HCT116 (cell line): ENCODE data around the gene TCF20. TPM values are rescaled to one million over a fixed set of nuclear protein-coding genes. Genes with fewer than 3 reads are reported as not detected.

Experiments
- ATAC-seq: fragments of 200-7000 bp; cut with Tn5 transposase; 2 replicates; pipeline ENCODE4 v1.9.1; 2020; ENCODE audit warnings: mild to moderate bottlenecking, moderate library complexity
- BruUV-seq: library from RNA; stranded (reverse); fragments of 400-500 nt; replicated peaks from 2 replicates; lab custom pipeline; 2021; lab: Mats Ljungman, UMichigan
- CTCF ChIA-PET: fragments of 300-600 bp; sonication (Branson Sonifier 250); formaldehyde crosslinking; loops from one replicate; lab custom pipeline; 2021; ENCODE audit warnings: antibody characterized with exemption; lab: Charles Lee
- POLR2A ChIA-PET: fragments of 300-600, 350-600 bp; sonication (Branson Sonifier 250); formaldehyde crosslinking; loops from one replicate; lab custom pipeline; 2021; ENCODE audit warnings: antibody characterized with exemption; lab: Charles Lee
- RAD21 ChIA-PET, 2 experiments: fragments of 300-600 bp; sonication (Branson Sonifier 250); formaldehyde crosslinking; loops; one replicate each; lab custom pipeline; 2023; ENCODE audit warnings: low total read pairs in 2 of 2; ENCODE audit not compliant: uncharacterized antibody in 2 of 2, unreplicated experiment in 2 of 2, low non-redundant PET in 1 of 2; lab: Charles Lee
- DNase-seq: peaks from one replicate; pipeline ENCODE4 v3.0.0-alpha.2; 2010; ENCODE audit warnings: low read depth, low spot score
- H2AFZ ChIP-seq: fragments of 200-600 bp; shearing (Covaris generic), sonication (generic); 2 replicates; pipeline ENCODE4 v1.6.1; 2017; ENCODE audit warnings: low read depth, mixed run types, mixed read lengths, antibody characterized with exemption, low read length; ENCODE audit not compliant: poor library complexity, severe bottlenecking
- H3K27ac ChIP-seq: 2 replicates; pipeline ENCODE4 v1.5.1; 2012; ENCODE audit warnings: low read depth, low read length
- H3K27me3 ChIP-seq: fragments of 200-600 bp; sonication (generic); 2 replicates; pipeline ENCODE4 v1.6.1; 2016; ENCODE audit warnings: mixed run types, low read length, mixed read lengths; ENCODE audit not compliant: insufficient read depth
- H3K36me3 ChIP-seq, 2 experiments: fragments of 200-500 bp in 1 of 2; fragments of 200-600 bp in 1 of 2; sonication (Bioruptor generic) in 1 of 2; sonication (generic) in 1 of 2; 2 replicates each; pipeline versions ENCODE4 v1.5.1 to v1.6.1; 2014 to 2016; ENCODE audit warnings: low read length in 2 of 2, inconsistent platforms in 1 of 2, mixed read lengths in 1 of 2, mixed run types in 1 of 2; ENCODE audit not compliant: insufficient read depth in 2 of 2, control insufficient read depth in 1 of 2
- H3K4me1 ChIP-seq, 2 experiments: fragments of 200-600 bp in 1 of 2; sonication (generic) in 1 of 2; 2 replicates each; pipeline versions ENCODE4 v1.5.1 to v1.6.1; 2012 to 2017; ENCODE audit warnings: low read length in 2 of 2, inconsistent platforms in 1 of 2, mild to moderate bottlenecking in 1 of 2, mixed read lengths in 1 of 2, mixed run types in 1 of 2, moderate library complexity in 1 of 2; ENCODE audit not compliant: insufficient read depth in 2 of 2, control insufficient read depth in 1 of 2
- H3K4me2 ChIP-seq: fragments of 200-600 bp; sonication (generic); 2 replicates; pipeline ENCODE4 v1.6.1; 2017; ENCODE audit warnings: mixed run types, low read length, mixed read lengths
- H3K4me3 ChIP-seq, 2 experiments: fragments of 200-600 bp in 1 of 2; sonication (generic) in 1 of 2; replicated peaks in 1 of 2; 2 replicates each; pipeline ENCODE4 v1.5.1; 2011 to 2016; ENCODE audit warnings: low read length in 2 of 2, control low read depth in 1 of 2, low read depth in 1 of 2, mild to moderate bottlenecking in 1 of 2, mixed read lengths in 1 of 2, mixed run types in 1 of 2
- H3K79me2 ChIP-seq: fragments of 200-600 bp; sonication (generic); 2 replicates; pipeline ENCODE4 v1.6.1; 2017; ENCODE audit warnings: mild to moderate bottlenecking, mixed run types, low read length, moderate library complexity, mixed read lengths; ENCODE audit not compliant: insufficient read depth
- H3K9ac ChIP-seq: fragments of 200-600 bp; sonication (generic); 2 replicates; pipeline ENCODE4 v1.6.1; 2016; ENCODE audit warnings: low read length, mixed read lengths
- H3K9me2 ChIP-seq: fragments of 200-600 bp; sonication (generic), shearing (Covaris generic); 2 replicates; pipeline ENCODE4 v1.6.1; 2017; ENCODE audit warnings: mixed run types, mild to moderate bottlenecking, moderate library complexity; ENCODE audit not compliant: insufficient read depth
- H3K9me3 ChIP-seq, 2 experiments: fragments of 200-500 bp in 1 of 2; fragments of 200-600 bp in 1 of 2; sonication (Bioruptor generic) in 1 of 2; sonication (generic) in 1 of 2; 2 replicates each; pipeline ENCODE4 v1.6.1; 2014 to 2017; ENCODE audit warnings: low read length in 2 of 2, mixed read lengths in 2 of 2, inconsistent platforms in 1 of 2, low read depth in 1 of 2, mild to moderate bottlenecking in 1 of 2, mixed run types in 1 of 2, moderate library complexity in 1 of 2; ENCODE audit not compliant: control insufficient read depth in 1 of 2, insufficient read depth in 1 of 2
- H4K20me1 ChIP-seq: fragments of 200-600 bp; sonication (generic), shearing (Covaris generic); 2 replicates; pipeline ENCODE4 v1.6.1; 2017; ENCODE audit warnings: mixed run types, mild to moderate bottlenecking, moderate library complexity; ENCODE audit not compliant: insufficient read depth
- ATF3 ChIP-seq: IDR thresholded peaks from 2 replicates; pipeline ENCODE4 v1.6.1; 2012
- CBX3 ChIP-seq: IDR thresholded peaks from 2 replicates; pipeline ENCODE4 v1.6.1; 2012; ENCODE audit warnings: low read depth
- CTCF ChIP-seq, 3 experiments: fragments of 200-600 bp in 1 of 3; sonication (generic) in 1 of 3; IDR thresholded peaks in 2 of 3; conservative IDR thresholded peaks in 1 of 3; 2 replicates each; pipeline ENCODE4 v1.5.1; 2012 to 2017; ENCODE audit warnings: low read depth in 2 of 3, low read length in 2 of 3, antibody characterized with exemption in 1 of 3, borderline replicate concordance in 1 of 3, control low read depth in 1 of 3, mild to moderate bottlenecking in 1 of 3, mixed read lengths in 1 of 3, mixed run types in 1 of 3, moderate library complexity in 1 of 3; ENCODE audit not compliant: insufficient read depth in 1 of 3
- EGR1 ChIP-seq: IDR thresholded peaks from 2 replicates; pipeline ENCODE4 v1.6.1; 2012; ENCODE audit warnings: low read depth
- EZH2 ChIP-seq: fragments of 200-600 bp; sonication (generic); IDR thresholded peaks from 2 replicates; pipeline ENCODE4 v1.6.1; 2017; ENCODE audit warnings: antibody characterized with exemption, mixed run types
- POLR2A ChIP-seq: IDR thresholded peaks from 2 replicates; pipeline ENCODE4 v1.7.0; 2011; ENCODE audit warnings: borderline replicate concordance; ENCODE audit not compliant: insufficient read depth, insufficient read length; ENCODE audit errors: extremely low read depth
- REST ChIP-seq: IDR thresholded peaks from 2 replicates; pipeline ENCODE4 v1.6.1; 2012; ENCODE audit warnings: low read depth
- SIN3A ChIP-seq: IDR thresholded peaks from 2 replicates; pipeline ENCODE4 v1.6.1; 2012; ENCODE audit warnings: low read depth
- YY1 ChIP-seq: IDR thresholded peaks from 2 replicates; pipeline ENCODE4 v1.6.1; 2011; ENCODE audit warnings: low read length, low read depth, moderate library complexity, mild to moderate bottlenecking; ENCODE audit not compliant: insufficient replicate concordance; ENCODE audit errors: extremely low read depth
- ZBTB33 ChIP-seq: IDR thresholded peaks from 2 replicates; pipeline ENCODE4 v1.6.1; 2011; ENCODE audit warnings: mild to moderate bottlenecking, low read length, moderate library complexity; ENCODE audit not compliant: insufficient replicate concordance; ENCODE audit errors: extremely low read depth
- ZFX ChIP-seq: fragments of 450-650 bp; IDR thresholded peaks from 2 replicates; pipeline ENCODE4 v1.6.1; 2017
- ZNF274 ChIP-seq: fragments of 200-500 bp; sonication (Bioruptor generic); IDR thresholded peaks from 2 replicates; pipeline ENCODE4 v1.6.1; 2014; ENCODE audit warnings: mild to moderate bottlenecking, low read depth, low read length, inconsistent platforms
- intact Hi-C: fragments of 100-400 bp; cut with micrococcal nuclease; formaldehyde crosslinking; loops from 2 replicates; pipeline ENCODE4 v1.10.0; 2022
- total RNA-seq: library from RNA; stranded (reverse); gene quantifications from one replicate; pipeline ENCODE4 v1.2.1, GENCODE V29; 2021; ENCODE audit not compliant: unreplicated experiment

TCF20 gene
- total RNA-seq, 1 experiment from 2014 or later = 66.7 TPM

DNA sequence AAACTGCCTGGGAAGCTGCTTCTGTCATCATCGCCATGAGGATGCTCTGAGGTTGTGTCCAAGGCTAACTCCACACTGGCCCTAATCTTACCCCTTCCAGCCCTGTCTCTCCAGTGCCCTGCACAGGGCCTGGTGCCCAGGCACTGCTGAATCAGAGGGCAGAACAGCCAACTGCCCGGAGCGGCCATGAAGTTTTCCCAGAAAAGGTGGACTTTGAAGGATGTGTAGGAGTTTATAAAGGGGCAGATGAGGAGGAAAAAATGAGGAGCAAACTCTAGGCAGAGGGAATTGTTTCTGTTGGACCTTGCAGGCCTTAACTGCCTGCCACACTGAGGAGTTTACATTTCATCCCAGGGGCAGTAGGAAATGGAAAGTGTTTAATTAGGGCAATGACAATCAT lies 39.4 kb upstream of the TCF20 start:
- H4K20me1 ChIP-seq = no peaks in the 10 kb centered on the region
- H3K4me2 ChIP-seq = no peak overlapping the region
- CTCF ChIA-PET = no interaction called here
- intact Hi-C loops = no loop called here
- H3K36me3 ChIP-seq = no peaks in the 10 kb centered on the region
- no peak for ATAC-seq
- no peaks in the 10 kb centered on the region for H3K9me3 ChIP-seq
- DNase-seq = no peak
- peaks cover 22 to 28% of the 10 kb centered on the region in 2 experiments for H3K4me1 ChIP-seq
- H3K9ac ChIP-seq = no peak overlapping the region
- H3K79me2 ChIP-seq = no peaks in the 10 kb centered on the region
- RAD21 ChIA-PET = no interaction called here
- H3K27ac ChIP-seq = no peak overlapping the region
- POLR2A ChIA-PET = no interaction called here
- no peaks in the 10 kb centered on the region for H3K27me3 ChIP-seq
- H3K9me2 ChIP-seq = no peaks in the 10 kb centered on the region
- TF ChIP-seq CTCF (IDR thresholded peaks at IDR 0.05 in 2 of 3, conservative IDR thresholded peaks at IDR 0.05 in 1 of 3; ENCODE audit: borderline replicate concordance in 1 of 3, insufficient read depth in 1 of 3, low read depth in 2 of 3, low read length in 2 of 3) = no peak
- no peak for TF ChIP-seq ZBTB33
- TF ChIP-seq ZNF274 = no peak
- TF ChIP-seq EGR1 = no peak
- no peak for TF ChIP-seq REST
- TF ChIP-seq EZH2 = no peak
- no peak for TF ChIP-seq POLR2A
- no peak for TF ChIP-seq ZFX
- TF ChIP-seq SIN3A = no peak
- TF ChIP-seq YY1 = no peak
- no peak for TF ChIP-seq CBX3
- no peak for TF ChIP-seq ATF3
- no TSS peak for BruUV-seq
- H2AFZ ChIP-seq = no peak overlapping the region
- H3K4me3 ChIP-seq = no peak overlapping the region
